Smooth muscle cell (in vitro differentiated cells): ENCODE data around the gene DNAH1. TPM values are rescaled to one million over a fixed set of nuclear protein-coding genes. Genes with fewer than 3 reads are reported as not detected.

Experiments
- DNase-seq: peaks from one replicate; lab custom pipeline; 2025; ENCODE audit not compliant: unreplicated experiment; lab: John Stamatoyannopoulos, UW
- H2AFZ ChIP-seq: fragments of 200-600 bp; sonication (generic); 2 replicates; pipeline ENCODE4 v1.6.0; 2016; ENCODE audit warnings: antibody characterized with exemption, low read depth, mild to moderate bottlenecking
- H3F3A ChIP-seq: fragments of 200-600 bp; sonication (generic); 2 replicates; pipeline ENCODE4 v1.6.0; 2017; ENCODE audit warnings: antibody characterized with exemption, low read depth
- H3K27ac ChIP-seq: fragments of 200-600 bp; sonication (generic); 2 replicates; pipeline ENCODE4 v1.5.1; 2016; ENCODE audit warnings: low read depth, mild to moderate bottlenecking
- H3K27me3 ChIP-seq: fragments of 200-600 bp; sonication (generic); 2 replicates; pipeline ENCODE4 v1.6.1; 2016; ENCODE audit warnings: low read depth, mild to moderate bottlenecking
- H3K36me3 ChIP-seq: fragments of 200-600 bp; sonication (generic); 2 replicates; pipeline ENCODE4 v1.5.1; 2016; ENCODE audit warnings: low read depth
- H3K4me1 ChIP-seq: fragments of 200-600 bp; sonication (generic); 2 replicates; pipeline ENCODE4 v1.5.1; 2016; ENCODE audit warnings: low read depth
- H3K4me2 ChIP-seq: fragments of 200-600 bp; sonication (generic); 2 replicates; pipeline ENCODE4 v1.6.0; 2016; ENCODE audit warnings: mild to moderate bottlenecking
- H3K4me3 ChIP-seq: fragments of 200-600 bp; sonication (generic); 2 replicates; pipeline ENCODE4 v1.5.1; 2016; ENCODE audit warnings: mild to moderate bottlenecking
- H3K79me2 ChIP-seq: fragments of 200-600 bp; sonication (generic); 2 replicates; pipeline ENCODE4 v1.6.0; 2016; ENCODE audit warnings: low read depth, mild to moderate bottlenecking
- H3K9ac ChIP-seq: fragments of 200-600 bp; sonication (generic); 2 replicates; pipeline ENCODE4 v1.6.0; 2016; ENCODE audit warnings: low read depth
- H3K9me3 ChIP-seq: fragments of 200-600 bp; sonication (generic); replicated peaks from 2 replicates; pipeline ENCODE4 v1.5.1; 2016; ENCODE audit warnings: low read depth
- H4K20me1 ChIP-seq: fragments of 200-600 bp; sonication (generic); 2 replicates; pipeline ENCODE4 v1.6.0; 2016; ENCODE audit warnings: low read depth
- WGBS: methylation state at CpG from one replicate; pipeline ENCODE4 v1.1.7; 2016; ENCODE audit warnings: low lambda C conversion rate; 5-methylcytosine and 5-hydroxymethylcytosine counted together
- polyA plus RNA-seq: library from polyadenylated mRNA; unstranded; fragments of >200 nt; fragmentation: Nextera tagmentation; extraction: Ambion mirVana; gene quantifications from 2 replicates; pipeline ENCODE4 v1.2.1, GENCODE V29; 2016
- total RNA-seq: library from RNA; depleted of rRNA; stranded (reverse); fragments of >200 nt; gene quantifications from 2 replicates; pipeline ENCODE4 v1.2.3, GENCODE V29; 2014
- TF ChIP-seq, protein P1 (sequence below): fragments of 200-600 bp; sonication (generic); IDR thresholded peaks from 2 replicates; pipeline ENCODE4 v1.5.1; 2017; ENCODE audit warnings: borderline replicate concordance, mild to moderate bottlenecking, antibody characterized with exemption; ENCODE audit not compliant: insufficient read depth, poor library complexity, severe bottlenecking

The DNAH1 gene
- total and polyA plus RNA-seq, 2 experiments from 2014 or later, result 0.54 to 3.7 TPM

DNA sequence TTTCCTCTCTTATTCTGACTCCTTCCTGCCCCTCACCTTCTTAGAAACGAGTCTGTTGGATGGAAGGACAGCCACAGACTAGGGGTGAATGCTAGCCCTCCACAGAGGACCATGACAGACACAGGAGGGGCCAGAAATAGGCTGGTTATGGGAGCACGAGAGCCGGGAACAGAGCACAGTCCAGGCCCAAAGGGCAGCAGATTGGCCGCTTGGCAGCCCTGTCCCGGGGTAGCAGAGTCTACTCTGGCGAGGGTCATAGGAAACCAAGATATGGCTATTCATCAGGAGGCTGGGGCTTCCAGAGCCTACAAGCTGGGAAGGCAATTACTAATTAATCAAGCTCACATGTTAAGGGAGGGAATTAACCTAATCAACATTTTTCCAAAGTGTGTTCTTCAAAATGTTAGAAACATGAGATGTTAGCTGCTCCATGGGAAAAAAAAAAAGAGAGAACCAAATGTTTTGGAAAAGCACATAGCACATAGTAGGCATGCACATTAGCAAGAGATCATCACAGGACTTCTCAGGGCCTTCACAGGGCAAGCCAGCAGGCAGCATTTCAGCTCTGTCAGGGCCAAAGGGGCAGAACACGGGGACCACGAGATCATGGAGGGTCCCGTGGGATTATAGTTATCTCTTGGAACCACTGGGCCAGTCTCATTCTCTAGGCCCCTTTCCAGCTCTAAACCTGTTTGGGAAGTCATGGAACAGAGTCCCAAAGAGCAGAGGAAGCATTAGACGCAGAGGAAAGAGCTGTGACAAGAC, 115.5 kb downstream of the DNAH1 start:
- Histone ChIP-seq H3K9ac (no peak overlapping the region), H3K4me1 (peaks cover 14% of the 10 kb centered on the region), H3K9me3 (no peaks in the 10 kb centered on the region), H3K36me3 (no peaks in the 10 kb centered on the region), H4K20me1 (no peaks in the 10 kb centered on the region), H3K4me3 (no peak overlapping the region), H3K27ac (no peak overlapping the region), H3K27me3 (no peaks in the 10 kb centered on the region), H3K4me2 (no peak overlapping the region), H2AFZ (no peak overlapping the region), H3K79me2 (no peaks in the 10 kb centered on the region), H3F3A (no peaks in the 10 kb centered on the region)
- TF ChIP-seq, protein P1, sequence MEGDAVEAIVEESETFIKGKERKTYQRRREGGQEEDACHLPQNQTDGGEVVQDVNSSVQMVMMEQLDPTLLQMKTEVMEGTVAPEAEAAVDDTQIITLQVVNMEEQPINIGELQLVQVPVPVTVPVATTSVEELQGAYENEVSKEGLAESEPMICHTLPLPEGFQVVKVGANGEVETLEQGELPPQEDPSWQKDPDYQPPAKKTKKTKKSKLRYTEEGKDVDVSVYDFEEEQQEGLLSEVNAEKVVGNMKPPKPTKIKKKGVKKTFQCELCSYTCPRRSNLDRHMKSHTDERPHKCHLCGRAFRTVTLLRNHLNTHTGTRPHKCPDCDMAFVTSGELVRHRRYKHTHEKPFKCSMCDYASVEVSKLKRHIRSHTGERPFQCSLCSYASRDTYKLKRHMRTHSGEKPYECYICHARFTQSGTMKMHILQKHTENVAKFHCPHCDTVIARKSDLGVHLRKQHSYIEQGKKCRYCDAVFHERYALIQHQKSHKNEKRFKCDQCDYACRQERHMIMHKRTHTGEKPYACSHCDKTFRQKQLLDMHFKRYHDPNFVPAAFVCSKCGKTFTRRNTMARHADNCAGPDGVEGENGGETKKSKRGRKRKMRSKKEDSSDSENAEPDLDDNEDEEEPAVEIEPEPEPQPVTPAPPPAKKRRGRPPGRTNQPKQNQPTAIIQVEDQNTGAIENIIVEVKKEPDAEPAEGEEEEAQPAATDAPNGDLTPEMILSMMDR, result no peak
- WGBS, result 88% methylated on average over 10 of the region's 10 CpGs
- no peak for DNase-seq

DNA sequence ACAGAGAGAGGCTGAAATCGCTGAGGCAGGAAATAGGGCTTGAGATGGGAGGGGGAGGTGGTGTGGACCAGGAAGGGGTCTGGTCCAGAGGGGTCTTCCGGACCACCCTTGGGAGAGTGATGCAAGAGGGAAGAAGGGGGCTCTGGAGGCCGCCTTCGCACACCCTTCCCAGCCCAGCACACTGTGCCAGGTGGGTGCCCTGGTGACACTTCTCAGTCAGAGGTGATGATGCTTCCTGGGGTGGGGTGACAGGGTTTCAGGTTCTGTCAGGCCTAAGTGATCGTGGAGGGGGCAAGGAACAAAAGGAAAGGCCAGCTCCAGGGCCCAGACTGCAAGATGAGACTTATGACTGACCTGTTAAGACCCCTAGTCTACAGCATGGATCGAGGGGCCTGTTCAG, 116.1 kb downstream of the DNAH1 start:
- H3K4me2 ChIP-seq, result no peak overlapping the region
- H3K36me3 ChIP-seq, result no peaks in the 10 kb centered on the region
- H3F3A ChIP-seq, result no peaks in the 10 kb centered on the region
- DNase-seq, result no peak
- TF ChIP-seq, protein P1, result no peak
- no peaks in the 10 kb centered on the region for H3K9me3 ChIP-seq
- no peak overlapping the region for H3K4me3 ChIP-seq
- no peak overlapping the region for H3K27ac ChIP-seq
- WGBS, result 80% methylated on average over 6 of the region's 6 CpGs
- H4K20me1 ChIP-seq, result no peaks in the 10 kb centered on the region
- H3K4me1 ChIP-seq, result peaks cover 14% of the 10 kb centered on the region
- H3K79me2 ChIP-seq, result no peaks in the 10 kb centered on the region
- H3K27me3 ChIP-seq, result no peaks in the 10 kb centered on the region
- no peak overlapping the region for H3K9ac ChIP-seq
- H2AFZ ChIP-seq, result no peak overlapping the region

DNA sequence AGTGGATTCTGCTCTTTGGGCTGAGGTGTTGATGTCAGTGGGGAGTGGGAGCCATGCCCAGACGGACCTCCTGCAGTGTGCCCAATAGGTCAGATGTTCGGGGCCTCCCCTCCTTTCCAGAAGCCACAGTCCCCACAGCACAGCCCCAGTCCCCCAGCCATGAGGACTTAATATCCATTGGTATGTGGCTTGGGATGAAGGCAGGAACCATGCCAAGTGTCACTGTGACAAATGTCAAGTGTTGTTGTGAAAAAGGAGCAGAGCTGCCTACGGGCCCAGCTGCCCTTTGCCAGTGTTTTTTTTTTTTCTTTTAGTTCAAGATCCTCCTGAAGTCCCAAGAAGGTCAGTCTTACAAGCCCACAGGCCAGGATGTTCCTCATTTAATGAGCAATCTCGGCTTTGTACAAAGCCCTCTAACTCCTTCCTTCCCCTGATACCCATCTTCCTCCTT, 116.6 kb downstream of the DNAH1 start:
- Histone ChIP-seq H4K20me1 (no peaks in the 10 kb centered on the region), H3K27ac (no peak overlapping the region), H3K9ac (no peak overlapping the region), H3K79me2 (no peaks in the 10 kb centered on the region), H3K36me3 (no peaks in the 10 kb centered on the region), H3K9me3 (no peaks in the 10 kb centered on the region), H3K4me3 (no peak overlapping the region), H3F3A (no peaks in the 10 kb centered on the region), H2AFZ (no peak overlapping the region), H3K27me3 (no peaks in the 10 kb centered on the region), H3K4me2 (no peak overlapping the region), H3K4me1 (peaks cover 14% of the 10 kb centered on the region)
- TF ChIP-seq, protein P1, result no peak
- no peak for DNase-seq
- WGBS, result 65% methylated on average over 4 of the region's 4 CpGs
